GM10266 (cell line): ENCODE measurements around the gene CNTN5.

Experiments used
- DNase-seq: peaks from one replicate; pipeline ENCODE4 v3.0.0; 2012; ENCODE audit errors: extremely low spot score
- TF ChIP-seq, protein P1 (sequence below): IDR thresholded peaks from 2 replicates; pipeline ENCODE4 v1.5.1; 2012; ENCODE audit warnings: mild to moderate bottlenecking, low read depth; ENCODE audit not compliant: control insufficient read depth, insufficient read depth; ENCODE audit errors: missing control alignments

CNTN5 gene

DNA sequence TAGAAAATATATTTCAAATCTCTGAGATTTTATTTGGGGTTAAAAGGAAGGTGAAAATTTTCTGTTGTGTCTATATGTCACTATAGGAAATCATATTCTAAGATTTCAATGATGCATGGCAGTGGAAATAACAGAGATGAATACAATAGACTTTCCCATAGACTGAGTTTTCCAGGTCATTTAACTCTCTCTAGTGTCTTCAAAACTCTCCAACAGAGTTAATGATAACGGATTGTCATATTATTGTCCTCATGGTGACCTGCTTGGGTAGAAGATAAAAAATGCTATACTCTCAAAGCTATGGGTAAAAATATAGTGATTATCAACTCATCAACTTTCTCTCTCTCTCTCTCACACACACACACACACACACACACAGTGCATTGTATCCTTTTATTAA, 312.9 kb downstream of the CNTN5 start:
- TF ChIP-seq, protein P1, sequence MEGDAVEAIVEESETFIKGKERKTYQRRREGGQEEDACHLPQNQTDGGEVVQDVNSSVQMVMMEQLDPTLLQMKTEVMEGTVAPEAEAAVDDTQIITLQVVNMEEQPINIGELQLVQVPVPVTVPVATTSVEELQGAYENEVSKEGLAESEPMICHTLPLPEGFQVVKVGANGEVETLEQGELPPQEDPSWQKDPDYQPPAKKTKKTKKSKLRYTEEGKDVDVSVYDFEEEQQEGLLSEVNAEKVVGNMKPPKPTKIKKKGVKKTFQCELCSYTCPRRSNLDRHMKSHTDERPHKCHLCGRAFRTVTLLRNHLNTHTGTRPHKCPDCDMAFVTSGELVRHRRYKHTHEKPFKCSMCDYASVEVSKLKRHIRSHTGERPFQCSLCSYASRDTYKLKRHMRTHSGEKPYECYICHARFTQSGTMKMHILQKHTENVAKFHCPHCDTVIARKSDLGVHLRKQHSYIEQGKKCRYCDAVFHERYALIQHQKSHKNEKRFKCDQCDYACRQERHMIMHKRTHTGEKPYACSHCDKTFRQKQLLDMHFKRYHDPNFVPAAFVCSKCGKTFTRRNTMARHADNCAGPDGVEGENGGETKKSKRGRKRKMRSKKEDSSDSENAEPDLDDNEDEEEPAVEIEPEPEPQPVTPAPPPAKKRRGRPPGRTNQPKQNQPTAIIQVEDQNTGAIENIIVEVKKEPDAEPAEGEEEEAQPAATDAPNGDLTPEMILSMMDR = no peak
- no peak for DNase-seq

DNA sequence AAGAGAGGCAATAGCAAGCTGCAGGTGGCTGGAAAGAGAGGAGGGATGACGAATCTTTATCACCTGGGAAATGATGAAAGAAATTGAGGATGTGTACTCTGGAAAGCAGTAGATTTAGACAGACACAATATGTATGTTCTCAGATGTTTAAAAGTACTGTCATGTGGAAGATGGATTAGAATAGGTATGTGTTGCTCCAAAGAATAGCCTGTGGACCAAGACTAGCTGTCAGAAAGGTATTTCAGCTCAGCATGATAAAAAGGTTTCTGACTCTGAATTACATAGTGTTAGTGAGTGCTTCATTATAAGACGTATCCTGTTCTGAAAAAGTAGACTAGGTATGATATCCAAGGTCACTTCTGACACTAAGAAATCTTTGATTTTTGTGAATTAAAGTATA, 322.4 kb downstream of the CNTN5 start:
- TF ChIP-seq, protein P1 = no peak
- DNase-seq = no peak

DNA sequence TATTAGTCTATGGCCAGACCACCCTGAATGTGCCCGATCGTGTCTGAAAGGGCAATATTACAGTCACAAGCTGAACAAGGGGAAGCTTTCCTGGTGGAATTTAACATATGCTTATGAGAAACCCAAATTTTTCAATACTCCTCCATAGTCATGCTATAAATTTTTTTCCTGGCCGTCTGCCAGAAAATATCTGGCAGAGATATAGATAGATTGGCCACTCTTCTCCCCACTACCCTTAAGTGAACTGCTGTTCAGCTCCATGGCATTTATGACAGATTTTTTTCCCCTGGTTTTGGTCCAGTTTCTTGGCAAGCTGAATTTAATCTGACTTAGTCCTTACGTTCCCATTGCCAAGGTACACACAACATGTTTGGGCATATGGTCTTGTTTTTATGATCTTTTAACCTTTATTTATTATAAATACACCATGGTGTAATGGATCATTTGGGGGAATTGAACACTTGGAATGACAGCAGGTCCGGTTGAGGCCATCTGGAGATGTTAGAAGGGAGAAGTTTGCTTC, 328.5 kb downstream of the CNTN5 start:
- no peak for DNase-seq
- TF ChIP-seq, protein P1 = no peak

DNA sequence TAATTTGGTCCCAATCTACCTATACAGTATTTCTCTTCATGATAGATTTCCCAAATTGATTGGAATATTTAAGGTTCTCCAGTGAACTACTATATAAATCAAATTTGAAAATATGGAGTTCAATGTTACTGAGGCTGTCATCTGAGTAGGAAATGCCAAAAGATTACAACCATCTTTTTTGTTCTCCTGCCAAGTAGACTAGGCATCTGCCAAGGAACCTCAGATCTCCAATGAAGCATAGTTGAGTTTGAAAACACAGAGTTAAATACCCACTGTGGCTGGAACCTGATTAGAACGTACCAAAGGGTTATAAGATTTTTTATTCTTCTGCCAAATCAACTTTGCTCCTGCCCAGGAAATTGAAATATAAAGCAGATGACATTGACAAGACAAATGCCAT, 330.9 kb downstream of the CNTN5 start:
- TF ChIP-seq, protein P1 = no peak
- DNase-seq = no peak

DNA sequence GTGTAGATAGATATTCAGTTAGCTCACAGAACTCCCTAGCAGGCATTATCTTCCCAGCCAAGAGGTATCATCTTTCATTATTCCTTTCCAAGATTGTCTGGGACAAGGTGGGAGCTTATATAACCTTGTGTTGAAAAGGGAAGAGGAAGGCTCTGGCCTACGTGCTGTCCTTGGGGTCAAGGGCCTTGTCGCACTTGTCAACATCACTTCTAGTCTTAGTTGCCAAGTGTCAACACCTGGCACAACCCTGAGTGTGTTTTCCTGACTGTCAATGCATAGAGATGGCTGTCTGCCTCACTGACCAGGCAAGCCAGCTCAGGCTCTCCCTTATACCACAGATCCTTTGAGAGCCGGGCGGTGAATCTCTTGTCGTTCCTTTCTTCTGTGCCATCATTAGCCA, 331.9 kb downstream of the CNTN5 start:
- DNase-seq = no peak
- TF ChIP-seq, protein P1 = no peak

DNA sequence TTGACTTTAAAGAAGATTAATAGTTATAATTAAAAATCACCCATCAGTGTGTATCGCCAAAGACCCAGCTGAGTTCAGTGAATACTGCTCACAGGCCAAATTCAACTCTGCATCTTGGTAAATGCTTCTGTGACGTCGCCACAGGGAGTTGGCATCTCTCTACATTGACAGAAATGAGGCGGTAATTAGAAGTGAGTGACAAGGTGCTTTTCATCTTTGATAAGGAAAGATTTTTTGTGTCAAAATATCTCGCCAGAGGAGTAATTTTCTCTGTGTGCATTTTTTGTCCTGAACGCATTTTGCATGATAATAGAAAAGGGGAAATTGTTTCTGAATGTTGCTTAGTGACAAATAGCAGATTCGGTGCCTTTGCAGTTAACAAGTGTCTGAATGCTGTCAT, 345.8 kb downstream of the CNTN5 start:
- DNase-seq = no peak
- TF ChIP-seq, protein P1 = no peak

DNA sequence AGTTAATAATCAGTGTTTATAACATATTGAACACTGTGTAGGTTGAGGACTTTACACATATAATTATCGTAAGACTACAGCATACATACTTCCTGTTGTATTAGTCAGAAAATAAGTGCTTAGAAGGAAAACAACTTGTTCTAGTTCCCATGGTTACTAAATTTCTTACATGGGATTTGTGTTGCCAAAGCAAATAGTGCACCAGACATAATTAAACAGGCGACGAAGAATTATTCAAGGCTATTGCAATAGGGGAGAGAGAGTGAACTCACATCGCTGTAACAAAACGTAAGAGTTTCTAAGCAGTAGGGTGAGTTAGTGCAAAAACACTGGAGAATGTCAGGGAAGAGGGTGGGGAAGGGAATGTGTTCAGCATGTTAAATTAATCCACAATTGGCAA, 347.8 kb downstream of the CNTN5 start:
- TF ChIP-seq, protein P1 = no peak
- DNase-seq = no peak
